ENCODE data around the gene RCL1.

DNA sequence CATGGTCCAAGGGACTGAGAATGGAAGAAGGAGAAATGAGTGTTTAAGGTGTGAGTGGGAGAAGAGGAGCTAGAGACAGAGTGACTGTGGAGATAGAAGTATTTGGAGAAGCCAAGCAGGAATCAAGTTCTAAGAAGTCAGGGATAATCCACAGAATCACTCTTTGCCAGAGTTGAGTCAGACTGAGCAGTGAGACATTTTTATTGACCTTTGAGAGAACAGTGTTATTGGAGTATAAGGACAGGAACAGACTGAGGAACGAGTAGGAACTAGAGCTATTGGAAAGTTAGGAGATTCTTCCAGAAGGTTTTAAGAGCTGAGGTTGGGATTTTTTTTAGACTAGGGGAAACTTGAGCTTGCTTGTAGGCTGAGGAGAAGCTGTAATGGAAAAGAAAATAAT lies 37.2 kb downstream of the RCL1 start:
- no peak for TF ChIP-seq CTCF (IDR thresholded peaks at IDR 0.05)
- no peak for TF ChIP-seq POLR2AphosphoS5 (IDR thresholded peaks at IDR 0.05)
- TF ChIP-seq POLR2A (IDR thresholded peaks at IDR 0.05) = no peak
- no peak for TF ChIP-seq EP300 (IDR thresholded peaks at IDR 0.05)
